Hypothalamus (tissue), 51 donors: ENCODE results near the gene SLC25A18.
"Not testable (repeated sequence)": the region's sequence is repeated elsewhere in the genome, so short reads cannot be mapped to it uniquely, and the experiment has no call there.

Experiments
- DNase-seq, 51 donors: peaks; one replicate each; lab custom pipeline; 2025; lab: John Stamatoyannopoulos, UW

SLC25A18 gene

DNA sequence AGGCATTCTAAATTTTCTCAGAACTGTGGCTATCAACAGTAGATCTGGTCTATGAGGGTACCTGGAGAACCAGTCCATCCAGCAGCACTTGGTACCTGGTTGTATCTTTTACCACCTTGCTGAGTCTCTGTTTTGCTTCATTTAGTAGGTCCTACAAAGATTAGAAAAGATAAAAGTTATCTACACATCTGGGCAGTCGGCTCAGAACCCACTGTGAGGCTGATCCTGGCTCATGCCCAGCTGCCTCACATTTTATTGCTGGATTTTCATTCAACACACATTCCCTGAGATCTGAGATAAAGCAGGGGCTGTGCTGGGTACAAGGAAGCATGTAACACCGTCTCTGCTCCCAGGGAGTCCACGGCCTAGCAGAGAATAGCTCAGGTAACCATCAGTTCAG lies 37.7 kb downstream of the SLC25A18 start:
- DNase-seq = no peak

DNA sequence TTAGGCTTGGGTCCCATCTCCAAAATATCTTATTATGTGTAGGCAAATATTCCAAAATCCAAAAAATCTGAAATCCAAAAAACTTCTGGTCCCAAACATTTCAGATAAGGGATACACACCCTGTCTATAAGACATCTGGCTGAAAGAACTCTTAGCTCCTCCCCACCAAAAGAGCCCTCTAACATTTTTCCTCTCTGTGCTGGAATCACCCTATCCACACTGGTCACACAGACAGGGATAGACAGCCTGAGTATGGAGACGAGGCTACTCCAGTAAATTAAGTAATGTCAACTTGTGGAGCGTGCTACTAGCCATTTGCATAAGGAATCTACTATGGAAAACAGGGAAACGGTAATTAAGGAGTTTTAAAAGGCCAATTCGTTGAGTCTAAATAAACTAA lies 40.4 kb downstream of the SLC25A18 start:
- DNase-seq = no peak

DNA sequence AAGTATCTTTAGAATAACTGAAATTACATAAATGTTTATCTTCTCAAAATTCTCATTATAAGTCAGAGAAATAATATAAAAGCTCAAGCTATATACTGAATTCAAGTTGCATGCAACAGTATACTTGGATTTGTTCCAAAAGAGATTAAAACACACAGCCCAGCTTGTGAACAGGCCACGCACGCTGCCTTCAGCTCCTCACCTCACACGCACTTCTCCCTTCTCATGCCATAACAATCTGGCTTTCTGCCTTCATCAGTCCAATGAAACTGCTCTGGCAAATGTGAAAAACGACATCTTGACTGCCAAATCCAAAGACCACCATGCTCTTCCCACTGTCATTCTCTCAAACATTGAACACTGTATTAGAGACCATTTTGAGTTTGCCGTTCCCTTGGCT lies 43.2 kb downstream of the SLC25A18 start:
- DNase-seq = no peak

DNA sequence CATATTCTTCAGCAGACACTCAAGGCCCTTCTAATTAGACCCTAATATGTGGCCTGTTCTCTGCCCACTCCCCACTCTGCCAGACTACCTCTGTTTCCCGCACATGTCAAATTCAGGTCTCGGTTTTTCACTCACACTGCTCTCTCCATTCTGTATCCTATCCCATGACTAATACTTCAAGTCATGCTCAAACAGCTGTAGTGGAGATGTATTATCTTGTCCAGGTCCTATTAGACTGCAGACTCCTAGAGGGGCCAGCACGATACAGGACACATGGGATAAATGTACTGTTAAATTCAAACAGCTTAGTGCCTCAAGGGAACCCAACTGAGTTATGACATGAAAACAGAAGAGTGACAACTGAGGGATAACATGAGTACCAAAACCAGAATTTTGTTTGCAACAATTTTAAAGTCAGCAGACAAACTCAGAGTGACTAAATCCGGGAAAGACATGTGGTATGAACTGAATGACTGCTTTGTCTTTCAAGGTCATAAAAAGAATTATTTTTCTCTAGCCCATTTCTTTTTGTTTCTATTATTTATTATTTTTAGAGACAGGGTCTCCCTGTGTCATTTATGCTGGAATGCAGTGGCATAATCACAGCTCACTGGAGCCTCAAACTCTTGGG lies 44.7 kb downstream of the SLC25A18 start:
- DNase-seq = no peak

DNA sequence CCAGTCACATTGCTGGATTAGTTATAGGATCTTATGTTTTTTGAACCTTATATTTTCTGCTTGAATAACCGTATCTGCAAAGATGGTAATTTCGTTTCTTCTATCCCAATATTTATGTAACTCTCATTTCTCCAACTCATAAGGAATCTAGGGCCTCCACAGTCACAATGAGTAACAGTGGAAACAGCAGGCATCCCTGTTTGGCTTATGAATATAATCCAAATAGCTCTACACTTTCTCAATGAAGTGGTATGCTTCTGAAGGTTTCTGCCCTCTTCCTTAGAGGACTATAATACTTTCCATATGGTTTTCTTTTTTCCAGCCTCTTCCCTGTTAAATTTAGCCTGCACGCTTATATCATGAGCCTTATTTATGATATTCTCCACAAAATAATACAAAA lies 48.8 kb downstream of the SLC25A18 start:
- DNase-seq = no peak

DNA sequence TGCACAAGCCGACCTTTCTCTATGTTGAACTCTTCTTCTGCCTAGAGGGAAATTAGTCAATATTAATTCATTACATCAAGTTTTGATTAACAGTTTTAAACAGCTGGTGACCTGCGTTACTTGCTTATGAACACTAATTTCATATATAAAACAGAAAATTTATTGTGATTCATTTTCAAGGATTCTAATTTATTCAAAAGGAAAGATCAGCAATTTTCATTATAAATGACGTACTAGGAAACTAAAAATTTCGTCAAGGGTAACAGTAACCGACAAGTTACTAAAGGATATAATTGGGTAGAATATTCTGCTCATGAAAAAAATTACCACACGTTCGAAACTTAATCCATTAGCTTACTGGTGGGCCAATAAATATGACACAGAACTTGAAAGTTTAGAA lies 50.0 kb downstream of the SLC25A18 start:
- DNase-seq = no peak

DNA sequence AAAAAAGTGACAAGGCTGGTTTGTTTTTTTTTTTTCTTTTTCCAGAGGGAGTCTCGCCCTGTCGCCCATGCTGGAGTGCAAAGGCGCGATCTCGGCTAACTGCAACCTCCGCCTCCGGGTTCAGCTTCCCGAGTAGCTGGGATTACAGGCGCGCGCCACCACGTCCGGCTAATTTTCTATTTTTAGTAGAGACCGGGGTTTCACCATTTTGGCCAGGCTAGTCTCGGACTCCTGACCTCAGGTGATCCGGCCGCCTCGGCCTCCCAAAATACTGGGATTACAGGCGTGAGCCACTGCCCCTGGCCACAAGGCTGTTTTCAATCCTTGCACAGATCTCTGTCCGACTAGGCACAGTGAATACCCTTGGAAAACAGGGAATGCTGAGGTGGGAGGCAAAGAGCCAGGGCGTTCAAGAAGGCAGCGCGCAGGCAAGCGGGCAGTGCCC lies 64.7 kb downstream of the SLC25A18 start:
- DNase-seq = no peak

DNA sequence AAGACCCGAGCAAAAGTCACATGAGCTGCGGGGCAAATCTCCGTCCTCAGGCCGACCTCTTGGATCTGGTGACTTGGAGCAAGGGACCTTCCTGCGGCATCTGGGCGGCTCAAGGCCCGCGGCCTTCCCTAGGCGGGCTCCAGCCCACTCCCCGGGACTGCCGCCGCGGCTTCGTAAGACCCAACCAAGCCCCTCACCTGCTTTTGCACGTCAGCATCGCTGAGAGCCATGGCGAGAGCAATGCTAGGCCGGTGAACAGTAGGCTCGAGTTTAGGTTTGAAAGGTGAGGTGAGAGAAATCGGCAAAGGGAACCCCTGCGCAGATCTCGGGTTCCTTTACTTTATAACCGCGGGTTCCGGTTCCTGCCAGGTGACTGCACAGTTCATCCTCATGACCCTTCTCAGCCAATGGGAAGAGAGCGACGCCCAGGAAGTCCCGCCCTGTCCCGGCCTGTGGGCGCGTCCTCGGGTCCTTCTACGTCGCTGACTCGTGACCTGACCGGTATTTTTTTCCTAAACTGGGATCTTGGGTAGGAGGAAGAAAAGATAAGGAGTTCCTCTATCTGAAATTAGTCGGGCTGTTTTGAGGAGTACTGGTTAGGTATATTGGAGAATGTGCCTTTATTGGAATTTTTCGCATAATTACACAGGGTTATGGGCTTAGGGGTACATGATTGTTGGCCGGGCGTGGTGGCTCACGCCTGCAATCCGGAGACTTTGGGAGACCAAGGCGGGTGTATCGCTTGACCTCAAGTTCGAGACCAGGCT lies 65.3 kb downstream of the SLC25A18 start, which contains the start of gene ATP6V1E1:
ATP6V1E1 (minus strand) TSS at position 344 of the 767 bp plus-strand sequence; CDS start at position 230, 114 bp downstream.
- DNase-seq = peak; percentile 73 to 98 (median 93)

DNA sequence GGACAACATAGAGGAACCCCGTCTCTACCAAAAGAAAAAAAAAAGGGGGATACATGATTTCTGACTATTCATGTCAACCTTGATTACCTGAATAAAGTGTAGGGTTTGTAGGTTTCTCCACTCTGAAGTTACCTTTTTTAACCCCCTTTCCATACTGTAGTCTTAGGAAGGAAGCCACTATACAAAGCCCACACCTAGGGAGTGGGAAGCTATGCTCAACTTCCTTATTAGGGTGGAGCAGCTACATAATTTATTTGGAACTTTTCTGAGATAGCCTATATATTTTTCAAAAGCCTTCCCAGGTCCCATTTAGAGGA lies 65.8 kb downstream of the SLC25A18 start:
- no peak for DNase-seq

DNA sequence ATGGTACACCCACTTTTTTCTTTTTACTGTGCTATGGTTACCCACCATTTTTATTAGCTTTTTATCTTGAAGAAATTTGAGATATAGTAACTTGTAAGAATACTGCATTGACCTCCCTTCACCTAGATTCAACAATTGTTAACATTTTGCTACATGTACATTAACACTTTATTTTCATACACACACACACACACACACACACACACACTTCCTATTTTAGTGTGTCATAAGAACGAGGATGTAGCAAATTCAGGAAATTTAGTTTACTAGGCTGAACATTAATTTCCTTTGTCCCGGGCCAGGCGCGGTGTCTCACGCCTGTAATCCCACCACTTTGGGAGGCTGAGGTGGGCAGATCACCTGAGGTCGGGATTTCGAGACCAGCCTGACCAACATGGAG lies 66.3 kb downstream of the SLC25A18 start:
- no peak for DNase-seq

DNA sequence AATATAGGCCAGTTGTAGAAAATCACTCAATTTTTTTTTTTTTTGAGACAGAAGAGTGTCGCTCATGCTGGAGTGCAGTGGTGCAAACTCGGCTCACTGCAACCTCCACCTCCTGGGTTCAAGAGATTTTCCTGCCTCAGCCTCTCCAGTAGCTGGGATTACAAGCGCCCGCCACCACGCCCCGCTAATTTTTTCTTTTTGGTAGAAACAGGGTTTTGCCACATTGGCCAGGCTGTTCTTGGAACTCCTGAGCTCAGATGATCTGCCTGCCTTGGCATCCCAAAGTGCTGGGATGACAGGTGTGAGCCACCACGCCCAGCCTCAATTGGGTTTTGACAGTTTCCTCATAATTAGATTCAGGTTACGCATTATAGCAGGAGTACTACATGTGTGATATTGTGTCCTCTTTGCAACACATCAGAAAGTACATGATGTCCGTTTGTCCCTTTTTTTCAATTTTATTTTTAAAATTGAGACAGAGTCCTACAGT lies 67.8 kb downstream of the SLC25A18 start:
- no peak for DNase-seq

DNA sequence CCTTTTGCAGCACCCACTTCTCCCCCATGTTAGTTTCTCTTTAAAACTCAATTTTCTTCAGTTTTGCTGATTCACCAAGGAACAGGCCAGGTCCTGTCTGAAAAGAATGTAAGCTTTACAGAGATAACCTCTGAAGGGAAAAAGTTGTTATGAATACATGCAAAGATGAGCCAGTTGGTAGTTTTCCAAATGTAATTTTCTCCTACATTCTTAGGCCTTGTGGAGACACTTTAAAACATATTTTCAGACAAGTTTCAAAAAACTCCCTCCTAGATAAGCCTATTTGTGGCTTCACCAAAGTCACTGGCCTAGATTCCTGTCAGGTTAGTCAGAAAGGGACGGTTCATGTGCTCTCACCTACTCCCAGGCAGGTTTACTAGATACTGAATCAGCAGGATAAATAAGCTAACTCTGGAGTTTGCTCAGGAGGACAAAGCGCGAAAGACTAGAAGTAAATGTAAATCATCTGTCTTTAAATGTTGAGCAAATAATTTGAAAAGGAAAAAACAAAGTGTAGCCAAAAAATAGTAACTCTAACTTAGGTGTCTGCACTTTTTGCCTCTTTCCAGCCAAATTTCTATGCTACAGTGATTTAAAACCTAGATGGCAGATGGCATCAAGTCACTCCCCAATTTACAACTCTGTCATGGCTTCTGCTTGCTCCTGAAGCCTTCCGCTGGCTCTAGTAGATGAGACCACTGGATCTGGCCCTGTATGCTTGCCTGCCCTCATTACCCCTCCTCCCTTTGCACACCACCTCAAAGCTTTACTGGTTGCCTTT lies 70.1 kb downstream of the SLC25A18 start:
- DNase-seq = no peak

DNA sequence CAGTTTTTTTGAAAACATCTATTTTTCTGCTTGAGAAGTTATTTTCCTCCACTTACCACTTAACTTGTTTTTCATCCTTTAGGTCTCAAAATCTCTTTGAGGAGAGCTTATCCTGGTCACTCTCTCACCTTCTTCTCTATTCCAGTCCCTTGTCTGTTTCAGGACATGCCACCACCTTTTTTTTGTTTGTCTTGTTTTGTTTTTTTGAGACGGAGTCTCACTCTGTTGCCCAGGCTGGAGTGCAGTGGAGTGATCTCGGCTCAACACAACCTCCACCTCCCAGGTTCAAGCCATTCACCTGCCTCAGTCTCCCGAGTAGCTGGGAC lies 70.7 kb downstream of the SLC25A18 start:
- no peak for DNase-seq

DNA sequence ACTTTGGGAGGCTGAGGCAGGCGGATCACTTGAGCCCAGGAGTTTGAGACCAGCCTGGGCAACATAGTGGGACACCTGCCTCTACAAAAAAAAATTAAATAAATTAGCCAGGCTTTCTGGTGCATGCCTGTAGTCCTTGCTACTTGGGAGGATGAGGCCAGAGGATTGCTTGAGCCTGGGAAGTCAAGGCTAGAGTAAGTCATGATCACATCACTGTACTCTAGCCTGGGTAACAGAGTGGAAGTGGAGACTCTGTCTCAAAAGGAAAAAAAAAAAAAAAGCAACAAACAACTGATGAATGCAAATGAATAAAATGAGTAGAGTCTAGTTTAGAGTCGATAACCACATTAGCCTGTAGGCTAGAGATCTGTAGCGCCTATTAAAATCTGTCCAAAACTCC lies 71.4 kb downstream of the SLC25A18 start:
- DNase-seq = no peak

DNA sequence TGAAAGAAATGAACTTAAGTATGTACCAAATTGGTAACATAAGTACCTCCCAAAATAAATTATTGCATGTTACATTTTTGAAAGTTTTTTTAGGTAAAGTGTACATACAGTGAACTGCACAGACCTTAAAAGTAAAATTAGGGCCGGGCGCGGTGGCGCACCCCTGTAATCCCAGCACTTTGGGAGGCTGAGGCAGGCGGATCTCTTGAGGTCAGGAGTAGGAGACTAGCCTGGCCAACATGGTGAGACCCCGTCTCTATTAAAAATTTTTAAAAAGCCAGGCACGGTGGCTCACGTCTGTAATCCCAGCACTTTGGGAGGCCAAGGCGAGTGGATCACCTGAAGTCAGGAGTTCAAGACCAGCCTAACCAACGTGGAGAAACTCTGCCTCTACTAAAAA lies 73.6 kb downstream of the SLC25A18 start:
- DNase-seq = not testable (repeated sequence)

DNA sequence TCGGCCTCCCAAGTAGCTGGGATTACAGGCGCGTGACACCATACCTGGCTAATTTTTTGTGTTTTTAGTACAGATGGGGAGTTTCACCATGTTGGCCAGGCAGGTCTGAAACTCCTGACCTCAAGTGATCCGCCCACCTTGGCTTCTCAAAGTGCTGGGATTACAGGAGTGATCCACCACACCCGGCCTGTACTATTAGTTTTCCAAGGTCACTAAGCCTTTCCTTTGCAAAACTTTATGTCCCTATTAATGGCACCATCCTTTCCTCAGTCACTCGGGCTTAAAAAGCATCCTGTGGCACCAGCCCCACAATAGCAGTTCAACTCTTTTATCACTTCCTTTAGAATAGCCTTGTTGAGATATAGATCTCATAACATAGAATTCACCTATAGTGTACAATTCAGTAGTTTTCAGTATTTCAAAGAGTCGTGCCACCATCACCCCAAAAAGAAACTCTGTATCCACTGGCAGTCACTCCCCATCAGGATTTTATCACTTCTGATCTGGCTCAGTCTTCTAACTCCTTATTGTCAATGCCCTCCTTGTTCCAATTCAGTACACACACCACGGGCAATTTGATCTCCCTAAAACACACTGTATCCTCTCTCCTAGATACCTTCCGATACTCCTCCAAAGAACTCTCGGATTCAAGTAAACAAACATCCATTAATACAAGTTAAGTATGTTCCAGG lies 74.3 kb downstream of the SLC25A18 start:
- DNase-seq = peak in 1 of 51 donors; percentile 19

DNA sequence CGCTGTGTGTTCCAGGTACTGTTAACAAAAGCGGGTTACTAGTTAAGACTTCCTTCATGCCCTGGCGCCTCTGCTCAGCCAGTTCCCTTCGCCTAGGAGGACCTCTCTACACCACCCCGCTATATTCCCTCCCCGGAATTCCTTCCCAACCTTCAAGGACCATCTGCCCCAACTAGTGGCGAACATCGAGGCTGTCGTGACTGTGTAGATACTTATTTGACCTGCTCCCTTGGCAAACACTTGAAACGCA lies 74.8 kb downstream of the SLC25A18 start:
- peak in 5 of 51 donors; percentile 23 to 49 (median 48) for DNase-seq

DNA sequence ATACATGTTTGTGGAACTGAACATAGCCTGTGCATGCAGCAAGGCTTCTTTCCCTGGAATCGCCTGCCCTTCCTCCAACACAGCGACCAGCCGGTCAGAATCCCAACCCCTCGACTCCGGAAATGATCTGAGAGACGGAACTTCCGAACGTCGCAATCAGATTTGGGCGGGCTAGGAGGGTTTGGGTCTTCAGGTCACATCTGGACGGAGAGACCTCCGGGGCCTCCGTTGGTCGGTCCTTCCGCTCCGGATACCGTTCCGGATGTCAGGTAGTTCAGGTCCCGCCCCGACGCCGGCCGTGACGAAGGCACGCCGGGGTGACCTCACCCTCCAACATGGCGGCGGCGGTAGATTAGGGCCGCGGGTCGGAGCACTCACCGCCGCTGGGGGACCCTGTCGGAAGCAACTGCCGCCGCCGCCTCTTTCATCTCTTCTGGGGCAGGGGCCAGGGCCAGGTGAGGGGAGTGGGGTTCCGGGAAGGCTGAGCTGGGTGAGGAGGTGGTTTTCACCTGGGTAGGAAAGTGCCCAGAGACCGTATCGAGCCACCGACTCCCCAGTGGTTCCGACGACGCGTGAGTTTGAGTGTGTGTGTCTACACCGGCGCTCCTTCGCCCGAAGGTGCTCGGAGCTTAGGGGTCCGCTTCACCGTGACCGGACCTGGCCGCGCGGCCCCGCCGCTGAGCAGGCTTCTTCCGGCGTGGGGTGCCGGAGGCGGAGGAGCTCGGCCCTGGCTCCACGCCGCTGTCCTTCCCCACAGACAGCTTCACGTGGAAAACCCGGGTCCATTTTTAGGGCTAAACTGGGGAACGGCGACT lies 75.3 kb downstream of the SLC25A18 start, which contains the start of gene BCL2L13:
BCL2L13 (plus strand) TSS at position 326 of the 815 bp plus-strand sequence. CDS start 16,955 bp downstream, outside the sequence.
- peak; percentile 41 to 93 (median 84) for DNase-seq

DNA sequence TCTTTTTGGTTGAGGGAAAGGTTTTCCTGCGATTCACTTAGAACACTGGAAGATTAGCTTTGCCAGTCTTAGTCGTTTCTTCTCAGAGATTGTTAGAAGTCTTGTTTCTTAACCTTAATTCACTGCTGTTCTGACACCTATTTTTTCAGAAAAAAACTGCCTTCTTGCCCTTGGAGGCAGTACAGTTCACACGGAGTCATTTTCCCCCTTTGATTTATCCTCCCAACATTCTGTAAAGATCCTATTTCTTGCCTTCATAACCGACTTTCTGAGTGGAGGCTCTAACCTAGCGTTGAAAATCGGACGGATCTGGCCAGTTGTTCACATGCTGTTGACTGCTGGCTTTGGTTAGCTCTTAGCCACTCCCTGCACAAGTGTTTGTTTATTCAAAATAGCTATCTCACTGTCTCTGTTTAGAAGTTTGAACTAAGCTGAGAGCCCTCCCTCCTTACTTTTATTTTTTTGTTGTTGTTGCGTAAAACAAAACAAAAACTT lies 76.0 kb downstream of the SLC25A18 start:
- peak in 4 of 51 donors; percentile 5 to 26 (median 6) for DNase-seq
